Measurements from ENCODE around the gene MICB. TPM values are rescaled to one million over a fixed set of nuclear protein-coding genes. Genes with fewer than 3 reads are reported as not detected.

The MICB gene
- total and polyA plus RNA-seq, 2 donors (not counting 1 experiment from before 2014, with no cell fraction given), result 24.2 to 30.9 TPM

DNA sequence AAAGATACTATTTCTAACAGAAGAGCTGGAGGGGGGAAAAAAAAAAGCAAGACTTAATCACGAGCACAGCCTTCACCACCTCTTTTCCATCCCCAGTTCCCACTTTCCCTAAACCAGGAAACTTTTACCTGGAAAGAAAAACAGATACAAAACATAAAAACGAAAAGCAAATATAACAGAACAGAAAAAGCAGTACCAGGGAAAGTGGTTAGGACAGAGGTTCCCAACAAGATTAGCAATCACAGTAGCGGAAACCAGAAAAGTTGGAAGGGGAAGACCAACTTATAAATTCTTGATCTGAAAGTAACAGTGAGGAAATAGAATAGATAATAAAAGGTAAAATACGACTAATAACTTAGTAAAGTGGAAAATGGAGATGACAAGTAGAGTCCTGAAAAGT is 42.7 kb downstream of the MICB start:
- H3K27ac Mint-ChIP-seq, result peak overlapping the region; percentile 93
- Histone ChIP-seq H4K20me1 (ENCODE audit: control insufficient read depth, insufficient read depth, low read length, poor library complexity, severe bottlenecking) (peaks cover 47% of the 10 kb centered on the region), H3K27me3 (replicated peaks in 1 of 4; ENCODE audit: control extremely low read depth in 1 of 4, control insufficient read depth in 3 of 4, insufficient read depth in 4 of 4, low read length in 3 of 4) (no peaks in the 10 kb centered on the region), H3K79me2 (ENCODE audit: control insufficient read depth, insufficient read depth, low read length) (peaks cover 49% of the 10 kb centered on the region), H3K36me3 (replicated peaks in 1 of 2; ENCODE audit: control extremely low read depth in 1 of 2, control insufficient read depth in 1 of 2, extremely low read depth in 1 of 2, insufficient read depth in 2 of 2, low read length in 1 of 2) (peaks cover 3 to 50% of the 10 kb centered on the region in 2 experiments), H2AFZ (ENCODE audit: insufficient read depth, low read depth, low read length, poor library complexity, severe bottlenecking) (peak overlapping the region; percentile 79), H3K9me3 (ENCODE audit: control extremely low read depth in 1 of 3, control insufficient read depth in 2 of 3, insufficient read depth in 1 of 3, low read length in 2 of 3) (no peaks in the 10 kb centered on the region), H3K4me3 (ENCODE audit: control extremely low read depth in 1 of 5, extremely low read depth in 1 of 5, insufficient read depth in 1 of 5, low read depth in 2 of 5, low read length in 4 of 5) (peak overlapping the region; percentile 79 to 100 (median 97)), H3K9ac (ENCODE audit: low read length) (peak overlapping the region; percentile 93), H3K4me2 (replicated peaks; ENCODE audit: low read depth, low read length, poor library complexity, severe bottlenecking) (peak overlapping the region; percentile 79), H3K4me1 (ENCODE audit: control insufficient read depth in 2 of 2, insufficient read depth in 2 of 2, low read length in 2 of 2) (peaks cover 30 to 36% of the 10 kb centered on the region in 2 donors), H3K27ac (ENCODE audit: low read length in 2 of 2) (peak overlapping the region; percentile 97 to 99)
- H3K27me3 Mint-ChIP-seq, result no peaks in the 10 kb centered on the region
- peak overlapping the region; percentile 99 for H3K4me3 Mint-ChIP-seq
- TF ChIP-seq CTCF (IDR thresholded peaks at IDR 0.05) (no peak), EZH2 (IDR thresholded peaks at IDR 0.05; ENCODE audit: borderline replicate concordance, insufficient read depth, low read depth, low read length, poor library complexity, severe bottlenecking) (no peak)
- H3K4me1 Mint-ChIP-seq, result peaks cover 47% of the 10 kb centered on the region
- H3K9me3 Mint-ChIP-seq (ENCODE audit: insufficient read depth), result no peaks in the 10 kb centered on the region
- intact Hi-C loops (cut with micrococcal nuclease), result loop anchor here (1.0 to 5.0 kb wide), 6 partner anchors 42 to 419 kb away; partner anchors contain the start of genes CLIC1, MICB, PRRC2A and SKIC2
- CTCF ChIA-PET, result interaction anchor here (0.9 to 3.5 kb wide), 8 partner anchors 12 to 98 kb away, joined by 3 to 33 read pairs (median 6); partner anchors contain the start of genes MCCD1 and TNF
- WGBS (ENCODE audit: insufficient coverage), result no CpG with 5 or more reads among the region's 4 CpGs
- DNase-seq, result no peak
- ATAC-seq (ENCODE audit: low read depth), result no peak
- POLR2A ChIA-PET, result interaction anchor here (0.5 to 2.8 kb wide), 7 partner anchors 36 to 322 kb away, joined by 3 to 34 read pairs (median 4); partner anchors contain the start of genes LTB and NCR3

DNA sequence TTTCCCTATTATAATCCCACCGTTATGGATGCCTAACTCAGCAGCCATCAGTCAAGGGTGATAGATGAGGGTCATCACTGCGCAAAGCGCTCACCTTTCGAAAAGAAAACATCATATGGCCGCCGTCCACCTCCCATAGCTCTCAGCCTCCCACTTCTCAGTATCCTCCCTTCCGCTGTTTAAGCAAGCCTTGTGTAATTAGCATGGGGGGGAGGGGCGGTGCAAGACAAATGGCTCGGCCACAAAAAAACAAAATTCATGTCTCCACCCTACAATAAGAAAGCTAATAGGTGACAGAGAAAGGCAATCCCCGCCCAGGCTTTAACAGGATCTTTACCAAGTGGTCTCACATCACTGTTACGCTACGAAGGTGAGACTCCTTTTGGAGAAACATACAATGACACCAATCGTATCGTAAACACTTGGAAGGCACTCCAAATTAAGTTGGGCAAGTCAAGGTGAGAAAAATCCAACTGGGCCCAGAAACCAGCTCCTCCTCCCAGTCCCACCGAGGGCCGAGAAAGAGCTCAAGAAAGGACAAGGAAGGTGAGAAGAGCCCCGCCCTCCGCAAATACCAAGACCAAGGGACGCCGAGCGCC is 43.2 kb downstream of the MICB start:
- CTCF ChIA-PET, result interaction anchor here (0.6 to 3.5 kb wide), 19 partner anchors 9 to 289 kb away, joined by 3 to 33 read pairs (median 5); partner anchors contain the start of genes LST1, LTB, MCCD1 and MICB
- peak overlapping the region; percentile 97 to 99 for H3K27ac ChIP-seq (ENCODE audit: low read length in 2 of 2)
- H3K36me3 ChIP-seq (replicated peaks in 1 of 2; ENCODE audit: control extremely low read depth in 1 of 2, control insufficient read depth in 1 of 2, extremely low read depth in 1 of 2, insufficient read depth in 2 of 2, low read length in 1 of 2), result peaks cover under 1 to 44% of the 10 kb centered on the region in 2 experiments
- Mint-ChIP-seq H3K4me1 (peaks cover 45% of the 10 kb centered on the region), H3K9me3 (ENCODE audit: insufficient read depth) (no peaks in the 10 kb centered on the region), H3K27me3 (no peaks in the 10 kb centered on the region), H3K27ac (peak overlapping the region; percentile 93), H3K4me3 (peak overlapping the region; percentile 99)
- H3K27me3 ChIP-seq (replicated peaks in 1 of 4; ENCODE audit: control extremely low read depth in 1 of 4, control insufficient read depth in 3 of 4, insufficient read depth in 4 of 4, low read length in 3 of 4), result no peaks in the 10 kb centered on the region
- no peak for TF ChIP-seq EZH2 (IDR thresholded peaks at IDR 0.05; ENCODE audit: borderline replicate concordance, insufficient read depth, low read depth, low read length, poor library complexity, severe bottlenecking)
- peak overlapping the region; percentile 79 for H2AFZ ChIP-seq (ENCODE audit: insufficient read depth, low read depth, low read length, poor library complexity, severe bottlenecking)
- under 1% methylated on average over 12 of the region's 21 CpGs for WGBS (ENCODE audit: insufficient coverage)
- POLR2A ChIA-PET, result interaction anchor here (0.6 to 2.8 kb wide), 21 partner anchors 10 to 1994 kb away, joined by 3 to 34 read pairs (median 4); partner anchors contain the start of genes BAG6, DXO, GPANK1 and LTB
- H4K20me1 ChIP-seq (ENCODE audit: control insufficient read depth, insufficient read depth, low read length, poor library complexity, severe bottlenecking), result peaks cover 42% of the 10 kb centered on the region
- no peaks in the 10 kb centered on the region for H3K9me3 ChIP-seq (ENCODE audit: control extremely low read depth in 1 of 3, control insufficient read depth in 2 of 3, insufficient read depth in 1 of 3, low read length in 2 of 3)
- H3K4me1 ChIP-seq (ENCODE audit: control insufficient read depth in 2 of 2, insufficient read depth in 2 of 2, low read length in 2 of 2), result peaks cover 30 to 36% of the 10 kb centered on the region in 2 donors
- peak overlapping the region; percentile 79 for H3K4me2 ChIP-seq (replicated peaks; ENCODE audit: low read depth, low read length, poor library complexity, severe bottlenecking)
- DNase-seq, result no peak
- peak overlapping the region; percentile 79 to 100 (median 97) for H3K4me3 ChIP-seq (ENCODE audit: control extremely low read depth in 1 of 5, extremely low read depth in 1 of 5, insufficient read depth in 1 of 5, low read depth in 2 of 5, low read length in 4 of 5)
- H3K9ac ChIP-seq (ENCODE audit: low read length), result peak overlapping the region; percentile 93
- intact Hi-C loops (cut with micrococcal nuclease), result loop anchor here (1.0 to 5.0 kb wide), 6 partner anchors 43 to 418 kb away; partner anchors contain the start of genes CLIC1, MICB, PRRC2A and SKIC2
- peak; percentile 15 for ATAC-seq (ENCODE audit: low read depth)
- peaks cover 47% of the 10 kb centered on the region for H3K79me2 ChIP-seq (ENCODE audit: control insufficient read depth, insufficient read depth, low read length)
